K562 (cell line): ENCODE results near the gene PTK7. TPM values are rescaled to one million over a fixed set of nuclear protein-coding genes. Genes with fewer than 3 reads are reported as not detected.
A peak's percentile ranks its signal among the peaks of the same experiment; 100 is the strongest.

Experiments used
- ARID3B ChIP-seq: fragments of 250-450 bp; sonication (Bioruptor Pico); IDR thresholded peaks from 2 replicates; pipeline ENCODE4 v1.4.0; 2020; ENCODE audit warnings: borderline replicate concordance
- C11orf30 ChIP-seq: fragments of 450-650 bp; IDR thresholded peaks from 2 replicates; pipeline ENCODE4 v1.6.1; 2016; ENCODE audit warnings: low read depth, mild to moderate bottlenecking
- CREM ChIP-seq: IDR thresholded peaks from 2 replicates; pipeline ENCODE4 v1.6.1; 2014; ENCODE audit warnings: antibody characterized with exemption, low read depth
- FOXK2 ChIP-seq, 2 experiments: fragments of 450-650 bp; IDR thresholded peaks in 1 of 2; conservative IDR thresholded peaks in 1 of 2; 2 replicates each; pipeline ENCODE4 v1.6.1; 2016; ENCODE audit warnings: low read depth in 2 of 2, mild to moderate bottlenecking in 1 of 2
- FUS ChIP-seq: fragments of 200-400 bp; formaldehyde crosslinking; optimal IDR thresholded peaks from 2 replicates; pipeline ENCODE3; 2017; ENCODE audit warnings: low read depth, low read length
- GABPB1 ChIP-seq: sonication (generic); formaldehyde crosslinking; IDR thresholded peaks from 2 replicates; pipeline ENCODE4 v1.8.0; 2022; ENCODE audit warnings: mild to moderate bottlenecking, missing genetic modification reagents
- GTF2F1 ChIP-seq: IDR thresholded peaks from 2 replicates; pipeline ENCODE4 v1.6.1; 2011; ENCODE audit warnings: low read depth, low read length, improper control_type of control experiment
- ILF3 ChIP-seq: fragments of 450-650 bp; IDR thresholded peaks from 2 replicates; pipeline ENCODE4 v1.6.1; 2018; ENCODE audit warnings: antibody characterized with exemption, mild to moderate bottlenecking, moderate library complexity, borderline replicate concordance
- IRF1 ChIP-seq: sonication (generic); formaldehyde crosslinking; IDR thresholded peaks from 2 replicates; pipeline ENCODE4 v1.8.0; 2022; ENCODE audit warnings: missing genetic modification reagents, mild to moderate bottlenecking, borderline replicate concordance
- JUNB ChIP-seq: fragments of 450-650 bp; formaldehyde crosslinking; conservative IDR thresholded peaks from 2 replicates; pipeline ENCODE4 v1.4.0; 2020; ENCODE audit warnings: mild to moderate bottlenecking
- LEF1 ChIP-seq: fragments of 450-650 bp; IDR thresholded peaks from 2 replicates; pipeline ENCODE4 v1.6.1; 2016; ENCODE audit warnings: mild to moderate bottlenecking
- NFATC3 ChIP-seq: fragments of 450-650 bp; IDR thresholded peaks from 2 replicates; pipeline ENCODE4 v1.6.1; 2017; ENCODE audit warnings: mild to moderate bottlenecking
- NR4A1 ChIP-seq, 2 experiments: fragments of 250-450 bp in 1 of 2; fragments of 450-650 bp in 1 of 2; sonication (Bioruptor Pico) in 1 of 2; IDR thresholded peaks; 2 replicates each; pipeline versions ENCODE4 v1.4.0 to v1.6.1; 2016 to 2020; ENCODE audit warnings: mild to moderate bottlenecking in 2 of 2, missing compliant biosample characterization in 1 of 2, missing genetic modification characterization in 1 of 2, moderate library complexity in 1 of 2
- POLR2AphosphoS2 ChIP-seq: IDR thresholded peaks from 2 replicates; pipeline ENCODE4 v1.6.1; 2012; ENCODE audit warnings: low read length, improper control_type of control experiment
- TARDBP ChIP-seq: fragments of 450-650 bp; IDR thresholded peaks from 2 replicates; pipeline ENCODE4 v1.6.1; 2016
- XRCC5 ChIP-seq: fragments of 200-400 bp; formaldehyde crosslinking; IDR thresholded peaks from 2 replicates; pipeline ENCODE4 v1.6.1; 2017; ENCODE audit warnings: low read depth, mild to moderate bottlenecking, low read length
- ZNF121 ChIP-seq: sonication (generic); formaldehyde crosslinking; conservative IDR thresholded peaks from 2 replicates; pipeline ENCODE4 v1.8.0; 2022; ENCODE audit warnings: missing genetic modification reagents
- ZNF212 ChIP-seq: fragments of 450-650 bp; formaldehyde crosslinking; IDR thresholded peaks from 2 replicates; pipeline ENCODE4 v1.4.0; 2020; ENCODE audit warnings: mild to moderate bottlenecking
- ZNF274 ChIP-seq: IDR thresholded peaks from 2 replicates; pipeline ENCODE4 v1.6.1; 2011; ENCODE audit warnings: low read depth, mild to moderate bottlenecking, low read length, moderate library complexity, borderline replicate concordance
- ZNF445 ChIP-seq: fragments of 250-450 bp; sonication (Bioruptor Pico); IDR thresholded peaks from 2 replicates; pipeline ENCODE4 v1.4.0; 2020; ENCODE audit warnings: low read depth, mild to moderate bottlenecking, moderate library complexity
- ZNF707 ChIP-seq: fragments of 250-450 bp; sonication (Bioruptor Pico); conservative IDR thresholded peaks from 2 replicates; pipeline ENCODE4 v1.8.0; 2022; ENCODE audit warnings: inconsistent platforms, mild to moderate bottlenecking, moderate library complexity
- ZNF76 ChIP-seq: fragments of 250-450 bp; sonication (Bioruptor Pico); IDR thresholded peaks from 2 replicates; pipeline ENCODE4 v1.4.0; 2020; ENCODE audit warnings: mild to moderate bottlenecking, moderate library complexity, borderline replicate concordance
- ZNF830 ChIP-seq: fragments of 250-450 bp; sonication (Bioruptor Pico); IDR thresholded peaks from 2 replicates; pipeline ENCODE4 v1.5.0; 2021; ENCODE audit warnings: mild to moderate bottlenecking
- polyA plus RNA-seq, 8 experiments: library from polyadenylated mRNA; depleted of rRNA in 4 of 8; stranded (reverse) in 5 of 8; unstranded in 3 of 8; fragments of >200 nt; fragmentation: Nextera tagmentation in 2 of 8; fragmentation: Illumina TruSeq in 1 of 8; extraction: Ambion mirVana in 2 of 8; extraction: Trizol in 1 of 8; gene quantifications; 2 replicates each; pipeline versions ENCODE4 v1.2.1 to v1.2.3, GENCODE V29; 2011 to 2014; ENCODE audit warnings: inconsistent platforms in 1 of 8, missing spikeins in 1 of 8
- total RNA-seq, 7 experiments: library from RNA; depleted of rRNA in 6 of 7; stranded (reverse); fragments of >200 nt in 6 of 7; fragmentation: Illumina TruSeq in 2 of 7; extraction: Trizol in 2 of 7; gene quantifications; 2 replicates each; pipeline versions ENCODE4 v1.2.1 to v1.2.3, GENCODE V29; 2011 to 2021; ENCODE audit warnings: low replicate concordance in 1 of 7
- TF ChIP-seq, protein P1 (sequence below): sonication (generic); formaldehyde crosslinking; IDR thresholded peaks from 2 replicates; pipeline ENCODE4 v1.8.1; 2023; ENCODE audit warnings: mild to moderate bottlenecking, missing genetic modification reagents, moderate library complexity
- TF ChIP-seq, protein P2 (sequence below): sonication (generic); formaldehyde crosslinking; IDR thresholded peaks from 2 replicates; pipeline ENCODE4 v1.8.0; 2023; ENCODE audit warnings: mild to moderate bottlenecking, missing genetic modification reagents

PTK7 gene
- total and polyA plus RNA-seq, 9 of the 15 experiments (the other 6 are each of a cell fraction or from before 2014, with no cell fraction given) = 0.20 to 6.8 (median 4.2) TPM

GRCh38 chr6:43053545-43054205 lies 22.4 kb upstream of the PTK7 start, which contains the start of gene CUL7 (continued):
- TF ChIP-seq, protein P1, sequence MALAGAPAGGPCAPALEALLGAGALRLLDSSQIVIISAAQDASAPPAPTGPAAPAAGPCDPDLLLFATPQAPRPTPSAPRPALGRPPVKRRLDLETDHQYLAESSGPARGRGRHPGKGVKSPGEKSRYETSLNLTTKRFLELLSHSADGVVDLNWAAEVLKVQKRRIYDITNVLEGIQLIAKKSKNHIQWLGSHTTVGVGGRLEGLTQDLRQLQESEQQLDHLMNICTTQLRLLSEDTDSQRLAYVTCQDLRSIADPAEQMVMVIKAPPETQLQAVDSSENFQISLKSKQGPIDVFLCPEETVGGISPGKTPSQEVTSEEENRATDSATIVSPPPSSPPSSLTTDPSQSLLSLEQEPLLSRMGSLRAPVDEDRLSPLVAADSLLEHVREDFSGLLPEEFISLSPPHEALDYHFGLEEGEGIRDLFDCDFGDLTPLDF (CRISPR knock-in tag) = no peak
- TF ChIP-seq ZNF830 (CRISPR knock-in tag) (peak; percentile 97), ZNF76 (0 out of 2 replicates have a peak, but pooled peaks have one; percentile 54), ZNF121 (CRISPR knock-in tag) (no peak), NFATC3 (0 out of 2 replicates have a peak, but pooled peaks have one; percentile 69), POLR2AphosphoS2 (peak; percentile 99), LEF1 (peak; percentile 44; the same call in 1 of the 2 replicates), TARDBP (peak; percentile 82; the same call in 1 of the 2 replicates), XRCC5 (peak; percentile 82), ZNF445 (CRISPR knock-in tag) (peak; percentile 92), FUS (peak; percentile 94), CREM (peak; percentile 83; the same call in 1 of the 2 replicates), ZNF274 (no peak), FOXK2 (conservative IDR thresholded peaks at IDR 0.05 in 1 of 2, IDR thresholded peaks at IDR 0.05 in 1 of 2; ENCODE audit: low read depth in 2 of 2) (peak; percentile 73 to 77; a peak in 3 of 4 replicates), GABPB1 (CRISPR knock-in tag) (peak; percentile 77; the same call in 1 of the 2 replicates), GTF2F1 (peak; percentile 73; the same call in 1 of the 2 replicates), JUNB (CRISPR knock-in tag) (peak; percentile 63), C11orf30 (peak; percentile 70; the same call in 1 of the 2 replicates), NR4A1 (CRISPR knock-in tag; IDR thresholded peaks at IDR 0.05) (0 out of 2 replicates have a peak, but pooled peaks have one; percentile 14), NR4A1 (tag; IDR thresholded peaks at IDR 0.05) (0 out of 2 replicates have a peak, but pooled peaks have one; percentile 40), ZNF212 (CRISPR knock-in tag) (peak; percentile 91), IRF1 (no peak), ARID3B (CRISPR knock-in tag) (peak; percentile 89; the same call in 1 of the 2 replicates), ZNF707 (CRISPR knock-in tag) (no peak), ILF3 (peak; percentile 93; the same call in 1 of the 2 replicates)
- TF ChIP-seq, protein P2, sequence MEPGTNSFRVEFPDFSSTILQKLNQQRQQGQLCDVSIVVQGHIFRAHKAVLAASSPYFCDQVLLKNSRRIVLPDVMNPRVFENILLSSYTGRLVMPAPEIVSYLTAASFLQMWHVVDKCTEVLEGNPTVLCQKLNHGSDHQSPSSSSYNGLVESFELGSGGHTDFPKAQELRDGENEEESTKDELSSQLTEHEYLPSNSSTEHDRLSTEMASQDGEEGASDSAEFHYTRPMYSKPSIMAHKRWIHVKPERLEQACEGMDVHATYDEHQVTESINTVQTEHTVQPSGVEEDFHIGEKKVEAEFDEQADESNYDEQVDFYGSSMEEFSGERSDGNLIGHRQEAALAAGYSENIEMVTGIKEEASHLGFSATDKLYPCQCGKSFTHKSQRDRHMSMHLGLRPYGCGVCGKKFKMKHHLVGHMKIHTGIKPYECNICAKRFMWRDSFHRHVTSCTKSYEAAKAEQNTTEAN (CRISPR knock-in tag) = no peak
